HG03064 (cell line): ENCODE measurements around the gene ZNF41.
"Not testable (repeated sequence)": the region's sequence is repeated elsewhere in the genome, so short reads cannot be mapped to it uniquely, and the experiment has no call there.

ENCODE experiments used
- ATAC-seq: cut with Tn5 transposase; IDR thresholded peaks from one replicate; pipeline ENCODE4 v1.9.1; 2021; ENCODE audit warnings: low read depth; ENCODE audit not compliant: unreplicated experiment

The ZNF41 gene

GRCh38 chrX:47497271-47497888, 14.4 kb upstream of the ZNF41 start:
- no peak for ATAC-seq

GRCh38 chrX:47492133-47492532, 9.1 kb upstream of the ZNF41 start:
- ATAC-seq, result not testable (repeated sequence)

DNA sequence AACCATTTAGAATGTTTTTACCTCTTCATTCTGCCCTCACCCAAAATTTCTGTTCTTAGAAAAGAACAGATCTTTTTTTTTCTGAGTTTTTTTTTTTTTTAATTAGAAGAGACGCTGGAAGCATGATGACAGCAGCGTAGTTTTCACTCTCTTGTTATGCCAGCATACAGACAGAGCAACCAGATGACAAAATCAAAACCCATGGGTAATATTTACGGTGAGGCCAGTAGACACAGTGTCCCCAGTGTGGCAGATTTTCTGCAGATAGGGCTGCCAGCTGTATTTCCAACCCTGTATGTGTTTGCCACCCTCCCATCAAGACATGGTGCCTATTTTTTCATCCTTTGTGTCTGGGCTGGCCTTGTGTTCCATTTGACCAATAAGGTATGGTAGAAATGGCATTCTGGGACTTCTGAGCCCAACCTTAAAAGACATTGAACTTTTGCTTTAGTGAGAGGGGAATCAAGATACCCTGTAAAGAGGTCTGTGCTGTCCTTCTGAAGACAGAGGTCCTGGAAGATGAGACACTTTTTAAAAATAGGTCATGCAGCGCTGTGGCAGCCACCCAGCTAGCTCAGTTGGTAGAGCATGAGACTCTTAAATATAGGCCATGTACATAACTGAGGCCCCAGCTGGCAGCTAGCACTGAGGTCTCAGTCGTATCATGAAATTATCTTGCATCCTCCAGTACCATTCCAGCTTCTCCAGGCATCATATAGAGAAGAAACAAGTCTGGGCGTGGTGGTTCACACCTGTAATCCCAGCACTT, 6.7 kb upstream of the ZNF41 start:
- no peak for ATAC-seq

DNA sequence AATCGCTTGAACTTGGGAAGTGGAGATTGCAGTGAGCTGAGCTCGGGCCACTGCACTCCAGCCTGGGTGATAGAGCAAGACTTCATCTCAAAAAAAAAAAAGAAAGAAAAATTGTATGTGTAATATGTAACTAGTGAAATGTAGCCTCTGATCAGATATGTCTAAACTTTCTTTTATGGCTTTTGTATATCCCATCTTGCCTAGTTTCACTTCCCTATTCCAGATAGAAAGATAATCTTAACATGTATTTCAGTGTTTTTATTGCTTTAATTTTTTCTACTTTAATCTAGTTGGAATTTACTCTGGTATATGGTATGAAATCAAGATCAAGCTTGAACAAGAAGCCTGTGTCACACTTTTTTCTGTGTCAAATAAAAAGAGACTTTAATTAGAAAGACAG, 1.9 kb upstream of the ZNF41 start:
- ATAC-seq, result no peak

GRCh38 chrX:47483306-47484268, 565 bp upstream of the ZNF41 start:
- no peak for ATAC-seq

DNA sequence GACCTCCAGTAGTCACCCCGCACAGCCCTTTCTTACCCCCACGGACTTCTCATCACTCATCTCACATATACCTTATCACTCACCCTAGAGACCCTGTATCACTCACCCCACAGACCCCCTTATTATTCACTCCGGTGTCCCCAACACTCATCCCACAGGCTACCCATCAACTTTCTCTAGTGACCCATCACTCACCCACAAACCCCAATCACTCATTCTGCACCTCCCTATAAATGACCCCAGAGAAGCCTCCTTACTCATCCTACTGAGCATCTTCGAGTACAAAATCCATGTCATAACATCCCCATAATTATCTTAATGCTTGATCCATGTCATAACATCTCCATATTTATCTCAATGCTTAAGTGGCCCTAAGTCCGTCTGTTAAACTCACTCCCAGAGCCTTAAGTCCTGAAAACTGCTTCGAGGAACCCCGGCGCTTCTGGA, 934 bp downstream of the ZNF41 start:
- ATAC-seq, result no peak

DNA sequence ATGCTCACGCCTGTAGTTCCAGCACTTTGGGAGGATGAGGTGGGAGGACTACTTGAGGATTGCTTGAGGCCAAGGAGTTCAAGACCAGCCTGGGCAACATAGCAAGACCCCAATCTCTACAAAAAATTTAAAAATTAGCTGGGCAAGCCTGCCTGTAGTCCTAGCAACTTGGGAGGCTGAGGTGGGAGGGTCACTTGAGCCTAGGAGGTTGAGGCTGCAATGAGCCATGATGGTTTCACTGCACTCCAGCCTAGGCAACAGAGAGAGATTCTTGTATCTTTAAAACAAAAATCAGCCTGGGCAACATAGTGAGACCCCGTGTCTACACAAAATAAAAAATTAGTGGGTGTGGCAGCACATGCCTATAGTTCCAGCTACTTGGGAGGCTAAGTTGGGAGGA, 1.9 kb downstream of the ZNF41 start:
- ATAC-seq, result no peak

- no peak for ATAC-seq
Observed at GRCh38 chrX:47480576-47480975, 2.4 kb downstream of the ZNF41 start.

DNA sequence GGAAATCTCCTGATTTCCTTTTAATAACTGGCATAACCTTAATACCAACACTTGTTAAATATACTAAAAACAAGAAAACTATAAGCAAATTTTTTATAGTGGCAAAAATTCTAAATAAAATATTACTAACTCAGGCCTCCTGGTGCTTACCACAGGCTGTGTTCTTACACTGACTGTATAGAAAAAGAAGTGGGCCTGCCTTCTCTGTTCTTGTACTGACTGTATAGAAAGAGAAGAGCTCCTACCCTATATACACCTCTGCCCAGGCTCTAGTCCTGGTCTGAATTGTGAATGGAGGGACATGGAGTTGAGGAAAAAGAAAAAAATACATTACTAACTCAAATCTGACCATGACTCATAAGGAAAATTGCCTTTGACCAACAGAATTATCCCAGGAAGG, 7.5 kb downstream of the ZNF41 start:
- no peak for ATAC-seq

GRCh38 chrX:47467106-47467505, 15.9 kb downstream of the ZNF41 start:
- ATAC-seq, result no peak

- no peak for ATAC-seq
Observed at GRCh38 chrX:47460561-47460960, 22.5 kb downstream of the ZNF41 start.

DNA sequence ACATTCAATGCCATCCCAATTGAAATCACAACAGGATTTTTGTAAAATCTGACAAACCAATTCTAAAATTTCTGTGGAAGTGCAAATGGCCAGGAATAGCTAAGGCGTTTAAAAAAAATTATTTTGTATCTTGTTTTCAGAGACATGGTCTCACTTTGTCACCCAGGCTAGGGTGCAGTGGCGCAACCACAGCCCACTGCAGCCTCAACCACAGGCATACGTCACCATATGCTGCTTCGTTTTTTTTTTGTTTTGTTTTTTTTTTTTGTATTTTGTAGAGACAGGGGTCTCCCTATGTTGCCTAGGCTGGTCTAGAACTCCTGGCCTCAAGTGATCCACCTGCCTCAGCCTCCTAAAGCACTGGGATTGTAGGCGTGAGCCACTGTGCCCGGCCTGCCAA, 24.5 kb downstream of the ZNF41 start:
- ATAC-seq, result no peak

DNA sequence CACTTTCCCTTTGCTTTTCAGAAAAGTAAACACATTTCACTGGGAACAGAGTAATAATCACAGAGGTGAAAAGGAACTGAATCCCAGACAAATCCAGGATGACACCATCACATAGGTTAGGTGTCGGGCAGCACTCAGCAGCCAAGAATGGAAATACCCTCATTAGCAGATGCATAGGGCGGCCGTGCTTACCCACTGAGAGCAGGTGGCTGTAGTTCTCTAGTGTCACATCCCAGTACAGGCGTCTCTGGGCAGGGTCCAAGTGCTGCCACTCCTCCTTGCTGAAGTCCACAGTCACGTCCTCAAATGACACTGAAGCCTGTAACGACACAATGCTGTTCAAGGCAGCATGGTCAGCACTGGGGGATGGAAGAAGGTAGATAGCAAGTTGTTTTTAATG, 26.9 kb downstream of the ZNF41 start:
- ATAC-seq, result no peak

- no peak for ATAC-seq
Observed at GRCh38 chrX:47452112-47452511, 30.9 kb downstream of the ZNF41 start.

GRCh38 chrX:47448165-47448806, 34.7 kb downstream of the ZNF41 start:
- no peak for ATAC-seq

DNA sequence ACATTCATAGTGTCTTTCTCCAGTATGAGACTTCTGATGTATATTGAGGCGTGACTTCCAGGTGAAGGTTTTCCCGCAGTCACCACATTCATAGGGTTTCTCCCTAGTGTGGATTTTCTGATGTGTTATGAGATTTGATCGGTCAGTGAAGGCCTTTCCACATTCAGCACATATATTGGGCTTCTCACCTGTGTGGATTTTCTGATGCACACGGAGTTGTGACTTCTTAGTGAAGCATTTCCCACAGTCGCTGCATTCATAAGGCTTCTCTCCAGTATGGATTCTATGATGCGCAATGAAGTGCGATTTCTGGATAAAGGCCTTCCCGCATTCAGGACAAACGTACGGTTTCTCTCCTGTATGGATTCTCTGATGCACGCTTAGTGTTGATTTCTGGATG, 35.4 kb downstream of the ZNF41 start:
- no peak for ATAC-seq

GRCh38 chrX:47446971-47447370, 36.1 kb downstream of the ZNF41 start:
- ATAC-seq, result no peak

- ATAC-seq, result no peak
Observed at GRCh38 chrX:47446431-47446830, 36.6 kb downstream of the ZNF41 start.

GRCh38 chrX:47430925-47431324, 52.1 kb downstream of the ZNF41 start:
- no peak for ATAC-seq

- ATAC-seq, result no peak
Observed at GRCh38 chrX:47422444-47422843, 60.6 kb downstream of the ZNF41 start.

DNA sequence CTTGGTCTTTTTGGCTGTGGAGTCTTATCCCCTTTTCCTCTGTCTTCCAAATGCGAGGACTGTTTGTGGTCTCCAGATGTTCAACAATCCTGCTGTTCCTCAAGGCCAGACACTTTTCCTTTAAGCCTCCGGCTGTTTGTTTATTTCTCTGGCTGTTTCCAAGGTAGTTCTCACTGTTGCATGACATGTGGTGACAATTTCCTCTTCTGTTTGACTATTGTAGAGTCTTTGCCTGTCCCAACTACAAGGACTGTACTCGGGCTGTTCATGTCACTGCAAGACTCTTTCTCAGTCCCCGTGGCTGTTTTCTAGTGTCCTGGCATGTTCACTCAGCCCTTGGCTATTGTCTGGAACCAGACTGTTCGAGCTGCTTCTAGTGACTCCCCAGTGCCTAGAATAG, 62.1 kb downstream of the ZNF41 start:
- ATAC-seq, result no peak
